Embryonic facial prominence (tissue), 1 donor: ENCODE results near the gene CR1L.
A peak's percentile ranks its signal among the peaks of the same experiment; 100 is the strongest.
"Not testable (repeated sequence)": the region's sequence is repeated elsewhere in the genome, so short reads cannot be mapped to it uniquely, and the experiment has no call there.

Experiments used
- DNase-seq: peaks from one replicate; pipeline ENCODE4 v3.0.0-alpha.2; 2016; ENCODE audit errors: extremely low spot score

Gene CR1L

GRCh38 chr1:207646171-207646570, 1.2 kb downstream of the CR1L start:
- DNase-seq: no peak

DNA sequence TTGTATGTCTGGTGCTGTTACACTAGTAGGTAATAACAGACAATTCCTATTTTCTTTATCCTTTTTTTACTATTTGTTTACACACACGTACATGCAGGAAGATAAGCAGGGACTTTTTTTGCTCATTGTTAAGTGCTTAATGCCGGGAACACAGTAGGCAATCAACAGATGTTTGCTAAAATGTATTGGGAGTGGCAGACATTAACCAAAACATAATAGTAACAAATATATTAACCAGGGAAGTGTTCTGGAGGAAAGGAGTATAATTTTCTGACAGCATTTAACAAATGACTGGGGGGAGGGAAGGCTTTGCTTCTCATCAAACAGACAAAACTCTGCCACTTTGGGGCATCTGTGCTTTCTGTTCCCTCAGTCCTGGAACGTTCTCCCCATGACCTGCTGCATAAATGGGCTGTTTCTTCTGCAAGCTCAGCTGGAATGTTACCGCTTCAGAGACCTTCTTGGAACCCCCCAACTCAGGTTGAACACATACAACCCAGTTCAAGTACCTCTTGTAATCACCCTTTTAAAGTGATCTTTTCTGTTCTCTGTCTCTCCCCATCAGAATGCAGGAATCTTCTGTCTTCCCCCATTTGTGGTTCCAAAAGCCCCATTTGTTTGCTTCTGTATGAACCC, 2.1 kb downstream of the CR1L start:
- DNase-seq: no peak

GRCh38 chr1:207647671-207648333, 2.9 kb downstream of the CR1L start:
- DNase-seq: no peak

GRCh38 chr1:207648334-207649209, 3.6 kb downstream of the CR1L start:
- DNase-seq: no peak

DNA sequence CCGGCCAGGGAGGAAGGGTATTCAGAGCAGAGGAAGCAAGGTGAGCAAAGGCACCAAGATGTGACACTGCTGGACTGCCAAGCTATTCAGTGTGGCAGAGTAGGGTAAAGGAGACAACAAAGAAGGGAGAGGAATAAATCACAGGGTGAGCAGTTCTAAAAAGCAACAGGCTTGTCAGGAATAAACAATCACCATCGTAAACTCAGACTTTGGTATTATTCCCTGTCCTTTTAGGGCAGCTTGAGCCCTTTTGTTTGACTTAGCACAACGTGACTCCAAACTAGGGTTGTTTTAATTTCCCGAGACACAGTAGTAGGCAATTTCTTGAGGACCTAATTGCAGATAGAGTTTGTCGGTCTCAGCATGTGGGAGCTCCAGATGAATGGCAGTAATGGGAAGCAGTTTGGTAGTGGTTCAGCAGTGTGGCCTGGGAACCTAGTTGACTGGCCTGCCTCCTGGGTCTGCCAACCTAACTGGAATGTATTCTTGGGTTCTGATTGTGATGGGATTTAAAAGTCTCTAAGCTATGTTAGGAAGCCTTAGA, 4.3 kb downstream of the CR1L start:
- DNase-seq: no peak

- DNase-seq: no peak
Measured at GRCh38 chr1:207649865-207650580, 5.1 kb downstream of the CR1L start.

- DNase-seq: no peak
Measured at GRCh38 chr1:207651583-207651982, 6.7 kb downstream of the CR1L start.

- no peak for DNase-seq
Measured at GRCh38 chr1:207654320-207654719, 9.4 kb downstream of the CR1L start.

GRCh38 chr1:207658408-207658807, 13.5 kb downstream of the CR1L start:
- no peak for DNase-seq

DNA sequence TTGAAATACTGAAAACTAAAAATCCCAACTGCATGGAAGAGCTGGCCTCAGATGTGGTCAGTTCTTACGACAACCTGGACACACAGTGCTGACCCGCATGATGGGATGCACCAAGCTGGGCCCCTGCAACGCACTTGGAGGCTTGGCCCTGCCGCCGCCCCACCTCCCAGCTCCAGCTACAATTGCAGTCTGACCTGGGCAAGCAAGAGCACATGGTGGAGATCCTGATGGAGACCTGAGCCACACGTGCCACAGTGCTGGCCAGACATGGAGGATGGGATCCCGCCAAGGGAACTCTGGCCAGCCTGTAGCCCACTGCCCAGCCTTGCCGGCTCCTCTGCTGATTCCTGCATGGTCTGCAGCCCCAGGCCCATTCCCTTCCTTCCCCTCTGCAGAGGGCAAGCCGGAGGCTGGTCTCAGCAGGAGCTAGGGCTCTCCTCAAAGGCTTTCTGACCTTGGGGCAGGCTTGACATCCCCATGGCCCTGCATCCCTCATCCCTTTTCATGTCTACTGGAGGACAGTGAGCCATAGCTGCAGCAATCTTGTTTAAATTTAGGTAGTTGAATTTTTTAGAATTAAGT, 14.1 kb downstream of the CR1L start:
- DNase-seq: no peak

GRCh38 chr1:207659545-207660153, 14.7 kb downstream of the CR1L start:
- DNase-seq: no peak

GRCh38 chr1:207661420-207661819, 16.5 kb downstream of the CR1L start:
- not testable (repeated sequence) for DNase-seq

- DNase-seq: no peak
Measured at GRCh38 chr1:207666342-207666741, 21.4 kb downstream of the CR1L start.

GRCh38 chr1:207669528-207670009, 24.6 kb downstream of the CR1L start:
- no peak for DNase-seq

DNA sequence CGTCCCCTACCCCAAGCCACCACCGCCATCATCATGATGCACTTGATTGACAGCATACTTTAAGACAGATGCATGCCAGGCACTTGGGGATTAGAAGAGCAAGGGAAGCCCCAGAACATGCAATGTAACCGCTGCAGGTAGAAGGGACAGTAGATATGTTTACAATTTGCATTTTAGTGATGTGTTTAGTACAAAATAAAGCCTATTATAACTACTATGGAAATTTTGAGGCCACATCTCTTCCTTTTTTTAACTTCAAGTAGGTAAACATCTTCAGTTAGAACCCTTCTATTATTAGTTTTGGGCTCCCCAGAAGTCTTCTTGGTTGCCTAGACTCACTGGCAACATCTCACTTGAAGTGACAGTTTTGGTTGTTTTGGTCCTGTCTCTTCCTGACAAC, 25.3 kb downstream of the CR1L start:
- no peak for DNase-seq

- DNase-seq: no peak
Measured at GRCh38 chr1:207670997-207671396, 26.1 kb downstream of the CR1L start.

DNA sequence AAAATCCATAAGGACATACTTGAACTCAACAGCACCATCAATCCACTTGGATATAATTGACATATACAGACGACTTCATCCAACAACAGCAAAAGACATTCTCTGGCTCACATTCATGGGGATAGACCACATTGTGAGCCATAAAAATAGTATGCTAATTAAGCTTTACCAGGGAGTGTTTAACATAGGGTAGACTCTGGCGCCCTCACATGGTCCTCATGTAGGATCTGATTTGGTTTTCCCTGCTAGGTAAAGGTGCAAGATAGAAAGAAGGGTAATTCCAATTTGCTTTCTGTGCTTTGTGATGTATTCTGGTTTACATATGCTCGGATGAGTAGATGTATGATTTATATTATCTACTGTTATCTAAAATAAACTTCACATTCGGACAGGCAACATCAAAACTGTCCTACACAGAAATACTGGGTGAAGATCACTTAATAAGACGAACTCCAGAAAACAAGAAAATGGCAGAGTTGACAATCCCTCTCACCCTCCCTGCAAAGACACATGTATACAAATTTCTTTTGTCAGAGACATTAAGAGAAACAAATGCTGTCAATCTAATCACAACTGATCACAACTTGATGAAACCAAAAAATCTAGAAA, 27.7 kb downstream of the CR1L start:
- DNase-seq: no peak

DNA sequence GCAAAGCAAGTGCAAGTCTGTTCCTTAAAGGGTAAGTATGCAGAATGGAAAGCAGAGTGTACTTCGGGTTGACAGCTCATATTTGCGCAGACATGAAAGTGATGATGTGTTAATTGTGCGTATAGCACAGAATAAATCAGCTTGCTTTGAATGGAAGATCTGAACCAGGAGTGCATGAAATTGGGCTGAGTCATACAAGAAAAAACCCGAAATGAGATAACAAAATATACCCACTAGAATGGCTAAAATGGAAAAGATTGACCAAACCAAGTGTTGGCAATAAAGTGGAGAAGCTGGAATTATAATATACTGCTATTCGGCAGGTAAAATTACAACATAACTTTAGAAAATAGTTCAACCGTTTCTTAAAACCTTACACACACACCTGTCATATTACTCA, 28.5 kb downstream of the CR1L start:
- DNase-seq: no peak

DNA sequence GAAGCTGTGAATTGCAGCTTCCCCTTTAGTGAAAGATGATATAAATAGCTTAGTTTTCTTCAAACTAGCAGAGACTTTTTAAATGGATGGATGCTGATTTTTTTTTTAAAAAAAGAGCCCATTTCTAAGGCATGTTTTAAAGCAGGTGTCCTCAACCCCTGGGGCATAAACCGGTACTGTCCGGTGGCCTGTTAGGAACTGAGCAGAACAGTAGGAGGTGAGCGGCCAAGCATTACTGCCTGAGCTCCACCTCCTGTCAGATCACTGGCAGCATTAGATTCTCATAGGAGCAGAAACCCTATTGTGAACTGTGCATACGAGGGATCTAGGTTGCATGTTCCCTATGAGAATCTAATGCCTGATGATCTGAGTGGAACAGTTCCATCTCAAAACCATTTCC, 31.2 kb downstream of the CR1L start:
- no peak for DNase-seq

- DNase-seq: peak; percentile 36
Measured at GRCh38 chr1:207680590-207681388, 35.9 kb downstream of the CR1L start.
